LHCN-M2 (cell line): ENCODE measurements around the gene CKMT1A. TPM values are rescaled to one million over a fixed set of nuclear protein-coding genes. Genes with fewer than 3 reads are reported as not detected.
A peak's percentile ranks its signal among the peaks of the same experiment; 100 is the strongest.

Source experiments
- DNase-seq: peaks from one replicate; pipeline ENCODE4 v3.0.0-alpha.2; 2012; ENCODE audit warnings: low read depth
- total RNA-seq: library from RNA; depleted of rRNA; stranded (reverse); fragments of >200 nt; gene quantifications from 2 replicates; pipeline ENCODE4 v1.2.3, GENCODE V29; 2014; rRNA removed

The CKMT1A gene
- total RNA-seq, 1 experiment from 2014 or later: not detected

GRCh38 chr15:43748376-43748775 is 54.7 kb downstream of the CKMT1A start:
- peak; percentile 22 for DNase-seq

Other genes with a start within 250 kb of the CKMT1A start
- 37.7 and 46.0 TPM in 2 replicates for gene TP53BP1, start 200.7 kb upstream of the CKMT1A start, total RNA-seq
- gene MAP1A, start 176.3 kb upstream of the CKMT1A start, total RNA-seq: 52.7 and 61.2 TPM in 2 replicates
- 6.5 and 10.2 TPM in 2 replicates for gene PPIP5K1, start 103.7 kb upstream of the CKMT1A start, total RNA-seq
- gene CKMT1B, start 99.8 kb upstream of the CKMT1A start, total RNA-seq: not detected in 2 replicates
- not detected in 2 replicates for gene STRC, start 75.1 kb upstream of the CKMT1A start, total RNA-seq
- 0.29 and 0.58 TPM in 2 replicates for gene CATSPER2, start 45.0 kb upstream of the CKMT1A start, total RNA-seq
- gene PDIA3, start 52.6 kb downstream of the CKMT1A start, total RNA-seq: 165 and 172 TPM in 2 replicates
- 1.3 and 2.5 TPM in 2 replicates for gene ELL3, start 83.1 kb downstream of the CKMT1A start, total RNA-seq
- 1,349 and 2,104 TPM in 2 replicates for gene SERF2, start 98.5 kb downstream of the CKMT1A start, total RNA-seq
- 0.11 TPM in 1 of 2 replicates, not detected in the other for gene SERINC4, start 106.4 kb downstream of the CKMT1A start, total RNA-seq
- gene HYPK, start 106.7 kb downstream of the CKMT1A start, total RNA-seq: 8.8 and 10.3 TPM in 2 replicates
- gene MFAP1, start 130.8 kb downstream of the CKMT1A start, total RNA-seq: 31.0 and 36.4 TPM in 2 replicates
- gene WDR76, start 133.1 kb downstream of the CKMT1A start, total RNA-seq: 39.1 and 43.2 TPM in 2 replicates